K562 (cell line): ENCODE measurements around the gene GNAZ. TPM values are rescaled to one million over a fixed set of nuclear protein-coding genes. Genes with fewer than 3 reads are reported as not detected.
A peak's percentile ranks its signal among the peaks of the same experiment; 100 is the strongest.

Experiments used
- ATAC-seq: fragments of 200-7000 bp; cut with Tn5 transposase; 3 replicates; pipeline ENCODE4 v1.9.1; 2020; ENCODE audit warnings: moderate library complexity
- BruUV-seq: library from RNA; stranded (reverse); fragments of 400-500 nt; replicated peaks from 2 replicates; lab custom pipeline; 2021; lab: Mats Ljungman, UMichigan
- CTCF ChIA-PET: fragments of 300-600 bp; formaldehyde crosslinking; extraction: SDS; loops from one replicate; lab custom pipeline; 2021; ENCODE audit warnings: low intra/inter-chr PET ratio; lab: Yijun Ruan, JAX
- POLR2A ChIA-PET: fragments of 300-600, 350-650 bp; sonication (Branson Sonifier 250); formaldehyde crosslinking; extraction: SDS; loops from one replicate; lab custom pipeline; 2021; ENCODE audit warnings: antibody characterized with exemption, inconsistent platforms; lab: Yijun Ruan, JAX
- DNase-seq, 4 experiments: peaks; one replicate each; pipeline versions ENCODE4 v3.0.0 to v3.0.0-alpha.2; 2011 to 2018; ENCODE audit warnings: low spot score in 3 of 4, mixed read lengths in 3 of 4; ENCODE audit errors: extremely low read depth in 1 of 4
- FAIRE-seq: peaks from 2 replicates; lab custom pipeline; 2011; peaks lifted over from hg19 to GRCh38; lab: Jason Lieb, UNC
- H2AFZ ChIP-seq: 2 replicates; pipeline ENCODE4 v1.6.0; 2011; ENCODE audit warnings: low read depth, low read length, control low read depth, inconsistent platforms
- H3K27ac ChIP-seq: fragments of 200-600 bp; 3 replicates; pipeline ENCODE4 v1.8.0; 2011; ENCODE audit warnings: low read depth, mild to moderate bottlenecking, control low read depth, inconsistent platforms, low read length, moderate library complexity, mixed read lengths; ENCODE audit errors: extremely low read depth
- H3K27me3 ChIP-seq, 2 experiments: fragments of 300-600 bp in 1 of 2; 2 replicates in 1 of 2; 3 replicates in 1 of 2; pipeline versions ENCODE4 v1.6.0 to v1.8.0; 2011; ENCODE audit warnings: inconsistent platforms in 2 of 2, low read length in 2 of 2, mild to moderate bottlenecking in 1 of 2, mixed read lengths in 1 of 2, moderate library complexity in 1 of 2; ENCODE audit not compliant: control insufficient read depth in 2 of 2, insufficient read depth in 2 of 2
- H3K36me3 ChIP-seq: fragments of 300-600 bp; 3 replicates; pipeline ENCODE4 v1.8.0; 2011; ENCODE audit warnings: mild to moderate bottlenecking, low read length, inconsistent platforms; ENCODE audit not compliant: control insufficient read depth, insufficient read depth
- H3K4me1 ChIP-seq, 2 experiments: fragments of 200-600 bp in 1 of 2; replicated peaks in 1 of 2; 2 replicates in 1 of 2; 3 replicates in 1 of 2; pipeline versions ENCODE4 v1.5.1 to v1.8.0; 2011; ENCODE audit warnings: inconsistent platforms in 2 of 2, low read length in 2 of 2, mild to moderate bottlenecking in 1 of 2, mixed read lengths in 1 of 2, moderate library complexity in 1 of 2; ENCODE audit not compliant: control insufficient read depth in 2 of 2, insufficient read depth in 2 of 2
- H3K4me2 ChIP-seq: 2 replicates; pipeline ENCODE4 v1.6.1; 2011; ENCODE audit warnings: low read length, control low read depth, inconsistent platforms, mixed read lengths; ENCODE audit not compliant: insufficient read depth
- H3K4me3 ChIP-seq: fragments of 200-600 bp; sonication (generic), shearing (Covaris generic); 2 replicates; pipeline ENCODE4 v1.5.1; 2016; ENCODE audit warnings: control low read depth, inconsistent platforms
- H3K79me2 ChIP-seq: fragments of 200-600 bp; 3 replicates; pipeline ENCODE4 v1.8.0; 2011; ENCODE audit warnings: low read length, inconsistent platforms; ENCODE audit not compliant: control insufficient read depth, insufficient read depth
- H3K9ac ChIP-seq, 2 experiments: 2 replicates each; pipeline versions ENCODE4 v1.6.0 to v1.6.1; 2011; ENCODE audit warnings: low read depth in 2 of 2, low read length in 2 of 2, control low read depth in 1 of 2, inconsistent platforms in 1 of 2, mild to moderate bottlenecking in 1 of 2, mixed read lengths in 1 of 2; ENCODE audit not compliant: insufficient read depth in 1 of 2
- H3K9me1 ChIP-seq: one replicate; pipeline ENCODE4 v1.6.0; 2011; ENCODE audit warnings: inconsistent platforms, mild to moderate bottlenecking, low read length, moderate library complexity; ENCODE audit not compliant: control insufficient read depth, insufficient read depth
- H3K9me3 ChIP-seq: replicated peaks from 2 replicates; pipeline ENCODE4 v1.5.1; 2011; ENCODE audit warnings: low read depth, low read length, inconsistent platforms; ENCODE audit not compliant: control insufficient read depth, insufficient read depth
- H4K20me1 ChIP-seq: replicated peaks from 2 replicates; pipeline ENCODE4 v1.6.1; 2011; ENCODE audit warnings: low read length, inconsistent platforms, mixed read lengths; ENCODE audit not compliant: control insufficient read depth, insufficient read depth
- KLF13 ChIP-seq: fragments of 450-650 bp; IDR thresholded peaks from 2 replicates; pipeline ENCODE4 v1.6.1; 2016; ENCODE audit warnings: missing genetic modification characterization, low read depth, mild to moderate bottlenecking, missing compliant biosample characterization, moderate library complexity, borderline replicate concordance
- PYGO2 ChIP-seq: fragments of 450-650 bp; IDR thresholded peaks from 2 replicates; pipeline ENCODE4 v1.6.1; 2016; ENCODE audit warnings: mild to moderate bottlenecking, missing genetic modification characterization, moderate library complexity, missing compliant biosample characterization
- ZBTB40 ChIP-seq, 2 experiments: fragments of 450-650 bp in 1 of 2; sonication (generic) in 1 of 2; formaldehyde crosslinking in 1 of 2; IDR thresholded peaks; 2 replicates each; pipeline versions ENCODE4 v1.7.1 to v1.9.0; 2016 to 2022; ENCODE audit warnings: inconsistent platforms in 1 of 2, mild to moderate bottlenecking in 1 of 2, missing genetic modification reagents in 1 of 2
- WGBS: fragments of 100-300 bp; shearing (Covaris generic); methylation state at CpG from one replicate; pipeline ENCODE4 v1.1.6; 2016; ENCODE audit warnings: low coverage, mixed read lengths; ENCODE audit not compliant: insufficient coverage; ENCODE audit errors: missing lambda C conversion rate; 5-methylcytosine and 5-hydroxymethylcytosine counted together
- in situ Hi-C: fragments of 300-500 bp; cut with MboI; formaldehyde crosslinking; loops from 4 replicates; pipeline ENCODE4 v1.15.0; 2018; ENCODE audit warnings: inconsistent platforms, mixed read lengths
- intact Hi-C: fragments of 100-400 bp; cut with micrococcal nuclease; formaldehyde crosslinking; loops from 2 replicates; pipeline ENCODE4 v1.14.2; 2022
- polyA plus RNA-seq, 8 experiments: library from polyadenylated mRNA; depleted of rRNA in 4 of 8; stranded (reverse) in 5 of 8; unstranded in 3 of 8; fragments of >200 nt; fragmentation: Nextera tagmentation in 2 of 8; fragmentation: Illumina TruSeq in 1 of 8; extraction: Ambion mirVana in 2 of 8; extraction: Trizol in 1 of 8; gene quantifications; 2 replicates each; pipeline versions ENCODE4 v1.2.1 to v1.2.3, GENCODE V29; 2011 to 2014; ENCODE audit warnings: inconsistent platforms in 1 of 8, missing spikeins in 1 of 8
- total RNA-seq, 7 experiments: library from RNA; depleted of rRNA in 6 of 7; stranded (reverse); fragments of >200 nt in 6 of 7; fragmentation: Illumina TruSeq in 2 of 7; extraction: Trizol in 2 of 7; gene quantifications; 2 replicates each; pipeline versions ENCODE4 v1.2.1 to v1.2.3, GENCODE V29; 2011 to 2021; ENCODE audit warnings: low replicate concordance in 1 of 7
- TF ChIP-seq, protein P1 (sequence below): conservative IDR thresholded peaks from 2 replicates; pipeline ENCODE4 v1.6.1; 2011; ENCODE audit warnings: low read depth, mild to moderate bottlenecking, low read length; ENCODE audit not compliant: control insufficient read depth

GNAZ gene
- total and polyA plus RNA-seq, 9 of the 15 experiments (the other 6 are each of a cell fraction or from before 2014, with no cell fraction given): 0.04 to 0.22 (median 0.13) TPM; not detected in 3

- in situ Hi-C loops: no loop called here
- WGBS: 2% methylated on average over 7 of the region's 7 CpGs
- no peak for TF ChIP-seq ZBTB40 (IDR thresholded peaks at IDR 0.05)
- peak; percentile 42; the same call in 1 of the 2 replicates for TF ChIP-seq ZBTB40 (CRISPR knock-in tag; IDR thresholded peaks at IDR 0.05)
- TF ChIP-seq, protein P1, sequence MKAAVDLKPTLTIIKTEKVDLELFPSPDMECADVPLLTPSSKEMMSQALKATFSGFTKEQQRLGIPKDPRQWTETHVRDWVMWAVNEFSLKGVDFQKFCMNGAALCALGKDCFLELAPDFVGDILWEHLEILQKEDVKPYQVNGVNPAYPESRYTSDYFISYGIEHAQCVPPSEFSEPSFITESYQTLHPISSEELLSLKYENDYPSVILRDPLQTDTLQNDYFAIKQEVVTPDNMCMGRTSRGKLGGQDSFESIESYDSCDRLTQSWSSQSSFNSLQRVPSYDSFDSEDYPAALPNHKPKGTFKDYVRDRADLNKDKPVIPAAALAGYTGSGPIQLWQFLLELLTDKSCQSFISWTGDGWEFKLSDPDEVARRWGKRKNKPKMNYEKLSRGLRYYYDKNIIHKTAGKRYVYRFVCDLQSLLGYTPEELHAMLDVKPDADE: 0 out of 2 replicates have a peak, but pooled peaks have one; percentile 5
- no peak for TF ChIP-seq PYGO2 (tag)
- peak; percentile 21; the same call in 1 of the 2 replicates for TF ChIP-seq KLF13
Observed at GRCh38 chr22:23108249-23109078, 38.1 kb downstream of the GNAZ start.

More at GRCh38 chr22:23108249-23109078, 38.1 kb downstream of the GNAZ start:
- BruUV-seq: no TSS peak
- peaks cover 0 to 33% of the 10 kb centered on the region in 2 experiments; a peak in 2 of 5 replicates for H3K4me1 ChIP-seq
- no peak overlapping the region for H2AFZ ChIP-seq
- H3K9ac ChIP-seq: peak overlapping the region in 1 of 2 experiments; percentile 21; a peak in 2 of 4 replicates
- ATAC-seq (no peak), FAIRE-seq (no peak), DNase-seq (peak in 2 of 4 experiments; percentile 57 to 64)
- H3K27ac ChIP-seq: no peak overlapping the region
- no peak overlapping the region for H3K4me3 ChIP-seq
- ChIA-PET CTCF (interaction anchor here (2.1 kb wide), 1 partner anchor 19 kb away, joined by 5 read pairs; no protein-coding TSS in a partner anchor), POLR2A (interaction anchor here (0.5 to 19.9 kb wide), 13 partner anchors 7 to 193 kb away, joined by 3 to 414 read pairs (median 4); partner anchors contain the start of gene GNAZ)
- H3K36me3 ChIP-seq: no peaks in the 10 kb centered on the region
- no peaks in the 10 kb centered on the region for H3K9me3 ChIP-seq
- H3K4me2 ChIP-seq: no peak overlapping the region
- intact Hi-C loops: no loop called here
- H4K20me1 ChIP-seq: peaks cover 98% of the 10 kb centered on the region
- no peaks in the 10 kb centered on the region for H3K79me2 ChIP-seq
- H3K9me1 ChIP-seq: peaks cover 12% of the 10 kb centered on the region
- H3K27me3 ChIP-seq: peaks cover 61 to 100% of the 10 kb centered on the region in 2 experiments
